Naive thymus-derived CD4-positive, alpha-beta T cell (primary cell): ENCODE data around the gene INPP5A. TPM values are rescaled to one million over a fixed set of nuclear protein-coding genes. Genes with fewer than 3 reads are reported as not detected.

Experiments
- ATAC-seq: fragments of 150-1000 bp; cut with Tn5 transposase; 2 replicates; pipeline ENCODE4 v1.10.0; 2021; ENCODE audit warnings: mild to moderate bottlenecking, moderate library complexity
- CTCF ChIA-PET: fragments of 350-600 bp; sonication (Branson Sonifier 250); formaldehyde crosslinking; loops from one replicate; lab custom pipeline; 2021; ENCODE audit warnings: antibody characterized with exemption; lab: Charles Lee
- POLR2A ChIA-PET: fragments of 350-600 bp; sonication (Branson Sonifier 250); formaldehyde crosslinking; loops from one replicate; lab custom pipeline; 2021; ENCODE audit warnings: antibody characterized with exemption, inconsistent platforms; lab: Charles Lee
- DNase-seq, 9 donors: peaks; one replicate each; pipeline versions ENCODE4 v3.0.0 to v3.0.0-alpha.2; 2020 to 2022; ENCODE audit warnings: mixed read lengths in 1 of 9
- H3K27ac ChIP-seq: one replicate; pipeline ENCODE4 v1.7.0; 2013; ENCODE audit warnings: mild to moderate bottlenecking, low read depth, low read length, moderate library complexity
- H3K27me3 ChIP-seq, 2 donors: one replicate each; pipeline ENCODE4 v1.7.0; 2013; ENCODE audit warnings: low read length in 2 of 2, mild to moderate bottlenecking in 2 of 2, moderate library complexity in 2 of 2; ENCODE audit not compliant: control insufficient read depth in 2 of 2, insufficient read depth in 2 of 2
- H3K36me3 ChIP-seq, 3 experiments: 1 replicate in 2 of 3; 2 replicates in 1 of 3; pipeline ENCODE4 v1.7.0; 2013; ENCODE audit warnings: low read length in 3 of 3, mild to moderate bottlenecking in 3 of 3, moderate library complexity in 1 of 3; ENCODE audit not compliant: insufficient read depth in 3 of 3, control insufficient read depth in 2 of 3
- H3K4me1 ChIP-seq, 2 donors: one replicate each; pipeline ENCODE4 v1.7.0; 2013; ENCODE audit warnings: low read length in 2 of 2, mild to moderate bottlenecking in 2 of 2, moderate library complexity in 1 of 2; ENCODE audit not compliant: control insufficient read depth in 2 of 2, insufficient read depth in 2 of 2
- H3K4me3 ChIP-seq: 2 replicates; pipeline ENCODE4 v1.7.0; 2013; ENCODE audit warnings: mild to moderate bottlenecking, low read length
- H3K9me3 ChIP-seq, 3 experiments: 1 replicate in 2 of 3; 2 replicates in 1 of 3; pipeline ENCODE4 v1.7.0; 2013; ENCODE audit warnings: low read length in 3 of 3; ENCODE audit not compliant: control insufficient read depth in 2 of 3
- H3K27ac Mint-ChIP-seq, 9 donors: one replicate each; pipeline ENCODE4 v1.8.0; 2020 to 2022; ENCODE audit warnings: mixed read lengths in 9 of 9, mild to moderate bottlenecking in 8 of 9, moderate library complexity in 5 of 9, inconsistent platforms in 2 of 9
- H3K27me3 Mint-ChIP-seq, 5 donors: one replicate each; pipeline ENCODE4 v1.8.0; 2021 to 2022; ENCODE audit warnings: mixed read lengths in 5 of 5, mild to moderate bottlenecking in 1 of 5
- H3K36me3 Mint-ChIP-seq, 5 donors: one replicate each; pipeline ENCODE4 v1.8.0; 2020 to 2022; ENCODE audit warnings: mixed read lengths in 5 of 5, mild to moderate bottlenecking in 3 of 5, inconsistent platforms in 1 of 5
- H3K4me1 Mint-ChIP-seq, 7 donors: one replicate each; pipeline ENCODE4 v1.8.0; 2020 to 2022; ENCODE audit warnings: mixed read lengths in 7 of 7, mild to moderate bottlenecking in 3 of 7, inconsistent platforms in 1 of 7
- H3K4me3 Mint-ChIP-seq, 10 donors: one replicate each; pipeline ENCODE4 v1.8.0; 2020 to 2022; ENCODE audit warnings: mild to moderate bottlenecking in 10 of 10, mixed read lengths in 10 of 10, moderate library complexity in 6 of 10, inconsistent platforms in 2 of 10
- H3K9me3 Mint-ChIP-seq, 11 donors: one replicate each; pipeline ENCODE4 v1.8.0; 2020 to 2022; ENCODE audit warnings: mixed read lengths in 11 of 11, mild to moderate bottlenecking in 4 of 11, inconsistent platforms in 1 of 11, moderate library complexity in 1 of 11
- intact Hi-C, 2 donors: fragments of 100-400 bp; cut with micrococcal nuclease; formaldehyde crosslinking; loops; one replicate each; pipeline ENCODE4 v1.15.1; 2023
- polyA plus RNA-seq, 2 donors: library from polyadenylated mRNA; unstranded; fragments of 300-500 nt; fragmentation: Illumina TruSeq; gene quantifications; one replicate each; pipeline ENCODE4 v1.2.3, GENCODE V29; 2021
- total RNA-seq, 6 experiments: library from RNA in 5 of 6; stranded (reverse) in 5 of 6; gene quantifications; 1 replicate in 5 of 6; 2 replicates in 1 of 6; pipeline ENCODE4 v1.2.3 and lab custom pipeline; 2021 to 2026

Gene INPP5A
- total and polyA plus RNA-seq, 7 experiments from 2014 or later = 0.97 to 30.7 (median 25.0) TPM

DNA sequence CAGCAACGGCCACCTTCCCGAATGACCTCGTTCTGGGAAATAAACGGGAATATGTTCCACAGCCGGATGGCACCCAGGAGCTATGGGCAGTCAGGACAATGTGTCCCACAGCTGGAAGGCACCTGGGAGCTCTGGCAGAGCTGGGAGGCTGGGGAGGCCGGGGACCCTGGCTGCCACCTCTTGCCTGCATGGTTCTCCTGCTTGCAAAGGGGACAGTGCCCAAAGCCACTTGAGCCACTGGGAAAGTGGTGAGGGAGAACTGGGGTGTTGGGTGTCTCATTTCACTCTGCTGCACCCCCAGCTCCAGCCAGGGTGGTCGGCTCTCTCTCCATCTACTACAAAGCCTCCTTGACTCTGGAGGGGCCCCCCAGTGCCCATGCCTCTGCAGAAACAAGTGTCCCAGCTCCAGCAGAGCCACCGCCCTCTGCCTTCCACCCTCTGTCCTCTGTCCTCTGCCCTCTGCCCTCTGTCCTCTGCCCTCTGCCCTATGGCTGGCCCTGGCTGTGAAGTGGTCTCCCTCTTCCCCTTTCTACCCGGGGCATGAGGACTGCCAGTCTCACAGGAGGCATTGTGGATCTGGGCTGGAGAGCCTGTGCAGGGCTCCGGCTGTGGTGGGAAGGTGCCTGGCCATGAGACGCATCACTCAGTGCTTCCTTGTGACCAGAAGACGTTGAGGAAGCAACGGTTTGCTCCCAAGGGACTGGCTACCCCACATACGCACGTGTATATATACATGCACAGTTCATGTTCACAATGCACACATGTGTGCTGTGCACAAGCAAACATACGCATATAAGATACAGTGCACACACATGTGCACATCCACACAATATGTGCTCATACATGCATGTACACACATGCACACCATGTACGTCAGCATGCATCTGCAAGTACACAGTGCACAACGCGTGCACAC, 21.5 kb upstream of the INPP5A start:
- POLR2A ChIA-PET = no interaction called here
- no peak overlapping the region for H3K4me3 ChIP-seq
- no peak for DNase-seq
- H3K27ac ChIP-seq = no peak overlapping the region
- no peaks in the 10 kb centered on the region for H3K4me1 ChIP-seq
- no peaks in the 10 kb centered on the region for H3K36me3 ChIP-seq
- ATAC-seq = no peak
- Mint-ChIP-seq H3K27me3 (peaks cover 0 to 10% (median 0%) of the 10 kb centered on the region in 5 donors), H3K4me3 (no peak overlapping the region), H3K9me3 (peaks cover 0 to 4% (median 0%) of the 10 kb centered on the region in 11 donors), H3K4me1 (peaks cover 0 to 3% (median 0%) of the 10 kb centered on the region in 7 donors), H3K36me3 (peaks cover 0 to 4% (median 0%) of the 10 kb centered on the region in 5 donors), H3K27ac (no peak overlapping the region)
- CTCF ChIA-PET = no interaction called here
- no peaks in the 10 kb centered on the region for H3K27me3 ChIP-seq
- no peaks in the 10 kb centered on the region for H3K9me3 ChIP-seq
- intact Hi-C loops = no loop called here

- no peak overlapping the region for H3K27ac Mint-ChIP-seq
- DNase-seq = no peak
- intact Hi-C loops = no loop called here
- H3K4me1 ChIP-seq = no peaks in the 10 kb centered on the region
- no peak overlapping the region for H3K4me3 Mint-ChIP-seq
- H3K36me3 ChIP-seq = no peaks in the 10 kb centered on the region
- H3K9me3 Mint-ChIP-seq = peaks cover 0 to 4% (median 0%) of the 10 kb centered on the region in 11 donors
- peaks cover 0 to 3% (median 0%) of the 10 kb centered on the region in 7 donors for H3K4me1 Mint-ChIP-seq
- H3K9me3 ChIP-seq = no peaks in the 10 kb centered on the region
- no peak overlapping the region for H3K4me3 ChIP-seq
- H3K27ac ChIP-seq = no peak overlapping the region
- ChIA-PET CTCF (no interaction called here), POLR2A (no interaction called here)
- H3K36me3 Mint-ChIP-seq = peaks cover 0 to 4% (median 0%) of the 10 kb centered on the region in 5 donors
- peak; percentile 65 for ATAC-seq
- peaks cover 0 to 10% (median 0%) of the 10 kb centered on the region in 5 donors for H3K27me3 Mint-ChIP-seq
- H3K27me3 ChIP-seq = no peaks in the 10 kb centered on the region
These were observed 20.5 kb upstream of the INPP5A start for GRCh38 chr10:132516771-132517725.

DNA sequence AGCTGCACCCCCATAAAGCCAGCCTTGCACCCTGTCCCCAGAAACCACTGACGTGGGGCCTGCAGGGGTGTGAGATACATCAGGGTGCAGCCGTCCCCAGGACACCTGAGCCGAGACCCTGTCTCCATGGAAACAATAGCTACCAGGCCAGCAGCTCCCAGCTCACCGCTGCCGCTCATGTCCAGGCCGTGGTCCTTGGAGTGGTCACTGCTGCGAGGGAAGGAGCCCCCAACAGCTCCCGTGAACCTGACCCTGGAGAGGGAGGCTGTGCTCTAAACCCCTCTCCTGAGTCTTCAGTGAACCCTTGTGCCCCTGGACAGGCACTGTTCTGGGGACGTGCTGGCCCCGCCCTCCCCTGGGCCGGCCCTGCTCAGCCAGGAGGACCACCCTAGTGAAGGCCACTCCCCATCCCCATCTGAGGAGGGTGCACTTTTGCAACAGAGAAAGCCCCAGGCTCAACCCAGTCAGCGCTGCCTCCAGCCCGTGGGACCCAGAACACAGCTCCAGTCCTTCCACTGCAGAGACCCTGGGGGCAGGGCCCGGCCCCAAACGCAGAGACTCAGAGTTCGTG, 19.6 kb upstream of the INPP5A start:
- ChIA-PET CTCF (no interaction called here), POLR2A (no interaction called here)
- H3K4me1 Mint-ChIP-seq = peaks cover 0 to 3% (median 0%) of the 10 kb centered on the region in 7 donors
- H3K4me1 ChIP-seq = no peaks in the 10 kb centered on the region
- no peak overlapping the region for H3K4me3 ChIP-seq
- no peaks in the 10 kb centered on the region for H3K27me3 ChIP-seq
- intact Hi-C loops = no loop called here
- no peak overlapping the region for H3K27ac Mint-ChIP-seq
- H3K4me3 Mint-ChIP-seq = no peak overlapping the region
- H3K9me3 ChIP-seq = no peaks in the 10 kb centered on the region
- no peak overlapping the region for H3K27ac ChIP-seq
- DNase-seq (no peak), ATAC-seq (no peak)
- peaks cover 0 to 11% (median 0%) of the 10 kb centered on the region in 5 donors for H3K27me3 Mint-ChIP-seq
- peaks cover 0 to under 1% (median 0%) of the 10 kb centered on the region in 5 donors for H3K36me3 Mint-ChIP-seq
- H3K9me3 Mint-ChIP-seq = peaks cover 0 to under 1% (median 0%) of the 10 kb centered on the region in 11 donors
- no peaks in the 10 kb centered on the region for H3K36me3 ChIP-seq

DNA sequence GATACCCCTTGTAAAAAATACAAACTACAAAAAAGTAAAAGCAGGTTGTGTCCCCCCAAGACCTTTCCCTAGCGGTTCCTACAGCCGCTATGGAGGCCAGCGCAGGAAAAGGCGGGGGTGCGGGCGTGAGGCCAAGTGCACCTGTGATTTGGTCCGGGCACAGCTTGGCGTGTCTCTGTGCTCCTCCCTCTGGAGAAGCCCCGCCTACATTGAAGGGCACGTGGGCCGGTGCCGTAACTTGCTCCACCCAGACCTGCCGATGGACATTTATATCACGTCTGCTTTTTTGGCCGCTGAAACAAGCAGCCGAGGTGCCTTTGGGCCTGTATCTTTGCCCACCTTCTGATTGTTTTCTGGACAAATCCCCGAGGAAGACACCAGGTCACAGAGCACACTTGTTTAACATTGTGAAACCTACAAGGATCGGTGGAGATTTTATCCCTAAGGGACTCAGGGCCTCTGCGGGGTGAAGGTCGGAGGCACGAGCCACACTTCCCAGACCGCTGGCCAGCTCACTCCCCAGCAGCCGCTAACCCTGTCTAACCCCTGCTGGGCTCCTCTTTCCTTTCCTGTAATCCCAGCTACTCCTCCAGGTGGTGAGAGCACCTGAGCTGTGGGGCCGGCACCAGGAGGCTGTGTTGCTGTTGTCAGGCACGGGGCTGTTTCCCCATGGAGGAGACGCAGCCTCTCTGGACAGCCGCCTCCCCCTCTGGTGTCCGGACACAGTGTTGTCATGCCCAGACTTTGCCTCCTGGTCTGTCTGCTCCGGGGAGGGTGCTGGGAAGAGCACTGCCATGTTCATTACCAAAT, 18.8 kb upstream of the INPP5A start:
- Mint-ChIP-seq H3K9me3 (no peaks in the 10 kb centered on the region), H3K27ac (no peak overlapping the region), H3K27me3 (peaks cover 0 to 11% (median 0%) of the 10 kb centered on the region in 5 donors), H3K4me3 (no peak overlapping the region), H3K36me3 (no peaks in the 10 kb centered on the region), H3K4me1 (peaks cover 0 to 3% (median 0%) of the 10 kb centered on the region in 7 donors)
- ChIA-PET CTCF (no interaction called here), POLR2A (no interaction called here)
- Histone ChIP-seq H3K4me1 (no peaks in the 10 kb centered on the region), H3K4me3 (no peak overlapping the region), H3K27ac (no peak overlapping the region), H3K27me3 (no peaks in the 10 kb centered on the region), H3K36me3 (no peaks in the 10 kb centered on the region), H3K9me3 (no peaks in the 10 kb centered on the region)
- intact Hi-C loops = no loop called here
- ATAC-seq = no peak
- no peak for DNase-seq

DNA sequence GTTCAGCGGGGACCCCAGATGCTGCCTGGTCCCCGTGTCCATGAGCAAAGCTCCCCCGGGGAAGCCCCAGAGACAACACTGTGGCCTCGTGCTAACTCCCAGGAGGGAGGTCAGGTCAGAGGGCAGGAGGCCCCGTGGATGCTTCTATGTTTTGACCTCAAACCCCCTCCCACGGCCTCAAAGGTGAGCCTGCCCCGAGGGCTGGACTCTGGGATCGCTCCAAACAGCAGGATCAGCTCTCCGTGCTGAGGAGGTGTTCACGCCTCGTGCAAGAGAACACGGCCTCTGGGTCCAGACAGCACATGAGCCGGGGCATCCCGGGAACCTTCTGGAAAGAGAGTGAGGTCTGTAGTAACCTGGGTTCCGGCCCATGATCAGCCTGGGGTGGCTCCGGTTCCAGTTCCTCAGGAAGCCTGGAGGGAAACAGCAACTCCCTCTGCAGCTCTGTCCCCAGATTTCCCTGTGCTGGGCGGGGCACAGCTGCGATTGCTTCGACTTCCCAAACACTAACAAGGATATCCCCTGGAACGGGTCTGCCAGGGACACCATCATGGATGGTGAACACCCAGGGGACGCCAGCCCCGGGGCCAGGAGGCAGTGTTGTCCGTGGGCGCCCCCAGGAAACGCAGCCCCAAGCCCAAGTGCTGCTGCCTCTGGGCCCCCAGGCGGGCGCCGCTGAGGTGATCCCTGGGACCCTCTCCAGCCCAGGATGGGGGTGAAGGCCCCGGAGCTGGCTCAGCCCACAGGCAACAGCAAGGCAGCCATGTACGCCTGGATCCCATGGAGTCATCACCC, 18.0 kb upstream of the INPP5A start:
- Mint-ChIP-seq H3K9me3 (no peaks in the 10 kb centered on the region), H3K27me3 (peaks cover 0 to 11% (median 0%) of the 10 kb centered on the region in 5 donors), H3K36me3 (no peaks in the 10 kb centered on the region), H3K4me1 (peaks cover 0 to 3% (median 0%) of the 10 kb centered on the region in 7 donors), H3K4me3 (no peak overlapping the region), H3K27ac (no peak overlapping the region)
- ATAC-seq (no peak), DNase-seq (no peak)
- no peaks in the 10 kb centered on the region for H3K9me3 ChIP-seq
- H3K27me3 ChIP-seq = no peaks in the 10 kb centered on the region
- intact Hi-C loops = no loop called here
- POLR2A ChIA-PET = no interaction called here
- CTCF ChIA-PET = no interaction called here
- no peaks in the 10 kb centered on the region for H3K4me1 ChIP-seq
- no peaks in the 10 kb centered on the region for H3K36me3 ChIP-seq
- no peak overlapping the region for H3K27ac ChIP-seq
- no peak overlapping the region for H3K4me3 ChIP-seq
